ENCODE measurements around the gene CD44.

The CD44 gene

GRCh38 chr11:35241083-35241482 lies 102.1 kb downstream of the CD44 start:
- no peak for DNase-seq

- no peak for DNase-seq
Measured at GRCh38 chr11:35241531-35241930, 102.6 kb downstream of the CD44 start.

GRCh38 chr11:35242412-35243242 lies 103.7 kb downstream of the CD44 start:
- peak; percentile 47 for DNase-seq

- no peak for DNase-seq
Measured at GRCh38 chr11:35243774-35244173, 104.8 kb downstream of the CD44 start.

- DNase-seq: no peak
Measured at GRCh38 chr11:35245056-35245455, 106.1 kb downstream of the CD44 start.

- no peak for DNase-seq
Measured at GRCh38 chr11:35245786-35246185, 106.8 kb downstream of the CD44 start.

DNA sequence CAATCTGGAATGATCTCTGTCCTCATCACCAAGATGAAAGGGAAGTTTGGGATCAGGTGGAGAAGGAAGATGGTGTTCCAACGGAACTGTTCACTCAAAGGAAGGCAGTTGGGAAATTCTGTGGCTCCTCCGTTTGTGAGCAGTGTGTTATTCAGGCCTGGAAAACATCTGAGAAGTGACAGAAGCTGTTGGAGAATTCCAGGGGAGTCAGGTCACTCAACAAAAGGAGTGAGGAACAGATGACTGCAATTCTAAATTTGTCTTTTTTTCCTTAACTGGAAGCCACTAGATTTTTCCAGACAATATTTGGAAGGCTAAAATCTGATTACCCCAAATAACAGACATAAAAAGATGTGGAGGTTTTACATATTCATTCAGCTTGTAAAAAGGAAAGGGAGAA lies 107.8 kb downstream of the CD44 start:
- DNase-seq: peak; percentile 57

- DNase-seq: no peak
Measured at GRCh38 chr11:35247428-35247827, 108.5 kb downstream of the CD44 start.

GRCh38 chr11:35247863-35248262 lies 108.9 kb downstream of the CD44 start:
- DNase-seq: no peak

- no peak for DNase-seq
Measured at GRCh38 chr11:35248558-35249323, 109.8 kb downstream of the CD44 start.

- DNase-seq: no peak
Measured at GRCh38 chr11:35250192-35250591, 111.2 kb downstream of the CD44 start.

- no peak for DNase-seq
Measured at GRCh38 chr11:35250621-35251020, 111.7 kb downstream of the CD44 start.

DNA sequence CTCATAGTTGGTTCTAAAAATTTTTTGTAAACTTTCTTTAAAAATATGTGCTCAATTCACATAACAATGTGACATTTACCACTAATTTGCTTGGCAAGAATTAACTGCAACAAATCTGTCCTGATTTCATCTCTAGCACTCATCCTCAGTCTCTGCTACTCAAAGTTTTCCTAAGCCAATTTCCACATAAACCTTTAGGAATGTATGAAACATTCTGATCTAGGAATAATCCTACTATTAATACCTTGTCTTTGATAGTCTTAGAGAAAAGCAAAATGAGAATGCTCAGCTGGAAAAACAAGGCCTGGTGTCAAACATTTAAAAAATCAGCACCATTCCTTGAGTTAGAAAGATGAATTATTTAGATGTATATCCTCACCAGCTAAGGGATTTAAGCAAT lies 114.3 kb downstream of the CD44 start:
- DNase-seq: peak; percentile 82

- DNase-seq: no peak
Measured at GRCh38 chr11:35255514-35255913, 116.5 kb downstream of the CD44 start.

GRCh38 chr11:35256296-35256695 lies 117.3 kb downstream of the CD44 start:
- no peak for DNase-seq

DNA sequence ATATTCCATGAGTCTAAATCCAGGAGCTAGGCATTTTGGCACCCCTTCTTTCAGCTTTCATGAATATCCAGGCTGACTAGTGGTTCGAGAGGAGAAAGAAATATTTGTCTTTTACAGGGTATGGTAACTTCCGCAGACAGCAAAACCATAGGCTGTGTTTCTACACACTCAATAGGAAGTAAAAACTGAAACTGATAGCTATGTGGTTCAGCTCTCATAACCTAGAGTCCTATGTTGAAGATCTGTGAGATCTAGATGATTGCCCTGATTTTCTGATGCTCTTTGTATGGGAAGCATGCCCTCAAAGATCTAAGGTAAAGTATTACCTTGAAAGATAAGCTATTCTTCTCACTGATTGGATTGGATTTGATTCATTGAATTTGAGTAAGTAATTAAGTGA lies 118.3 kb downstream of the CD44 start:
- no peak for DNase-seq

- no peak for DNase-seq
Measured at GRCh38 chr11:35259529-35259928, 120.6 kb downstream of the CD44 start.

- peak; percentile 90 for DNase-seq
Measured at GRCh38 chr11:35260342-35260985, 121.5 kb downstream of the CD44 start.

- DNase-seq: no peak
Measured at GRCh38 chr11:35261197-35261596, 122.2 kb downstream of the CD44 start.

DNA sequence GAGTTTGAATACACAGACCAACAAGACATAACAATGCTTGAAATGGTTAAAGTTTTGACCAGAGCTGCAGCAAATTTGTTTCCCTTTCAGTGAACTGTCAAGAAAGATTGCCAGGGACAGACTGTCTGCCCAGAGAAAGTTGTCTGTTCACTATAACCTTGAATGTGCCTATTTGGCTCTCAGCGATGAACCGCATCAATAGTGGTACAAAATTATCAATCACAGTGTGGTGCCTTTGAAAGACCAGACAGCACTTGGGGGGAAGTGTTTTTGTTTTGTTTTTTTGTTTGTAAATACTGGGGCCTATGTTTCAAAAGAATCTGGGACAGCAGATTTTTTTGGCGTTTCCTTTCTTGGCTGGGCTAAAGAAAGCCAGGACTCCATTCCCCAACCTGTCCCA lies 123.1 kb downstream of the CD44 start:
- DNase-seq: no peak

GRCh38 chr11:35262735-35263134 lies 123.8 kb downstream of the CD44 start:
- no peak for DNase-seq

DNA sequence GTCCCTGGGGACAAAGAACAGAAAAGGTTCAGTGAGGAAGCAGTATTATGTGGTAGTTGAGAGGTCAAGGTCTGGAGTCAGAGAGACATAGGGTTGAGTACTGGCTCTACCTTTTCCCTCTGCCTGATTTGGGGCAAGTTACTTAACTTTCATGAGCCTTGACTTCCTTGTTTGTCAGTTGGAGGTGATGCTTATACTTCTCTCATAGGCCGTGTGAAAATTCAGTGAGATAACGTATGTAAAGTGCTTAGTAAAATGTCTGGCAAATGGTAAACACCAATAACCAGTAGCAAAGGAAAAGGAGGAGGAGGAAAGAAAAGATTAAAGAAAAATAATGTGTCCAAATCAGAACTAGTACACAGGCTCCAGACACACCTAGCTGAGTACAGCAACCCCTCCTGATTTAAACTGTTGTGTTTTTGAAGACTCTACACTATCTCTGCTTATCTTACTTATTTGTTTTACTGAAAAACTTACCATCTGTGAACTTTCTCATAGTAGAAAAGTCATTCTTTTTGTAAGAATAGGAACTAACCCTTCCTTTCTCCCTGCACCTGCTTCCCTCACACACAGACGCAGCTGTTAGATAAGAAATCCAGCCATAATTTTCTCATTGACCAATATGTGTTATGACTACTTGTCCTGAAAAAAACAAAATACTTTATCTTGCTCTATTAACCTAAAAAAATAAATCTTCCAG lies 126.9 kb downstream of the CD44 start:
- DNase-seq: no peak

- peak; percentile 95 for DNase-seq
Measured at GRCh38 chr11:35267504-35267903, 128.5 kb downstream of the CD44 start.
